Caco-2 (cell line): ENCODE data around the gene DDX39A. TPM values are rescaled to one million over a fixed set of nuclear protein-coding genes. Genes with fewer than 3 reads are reported as not detected.

Experiments used
- Bru-seq: library from RNA; stranded (reverse); fragments of 400-500 nt; gene quantifications from one replicate; lab custom pipeline; 2021; lab: Mats Ljungman, UMichigan
- BruChase-seq, 2 experiments: library from RNA; stranded (reverse); fragments of 400-500 nt; gene quantifications; one replicate each; lab custom pipeline; 2021; lab: Mats Ljungman, UMichigan
- BruUV-seq: library from RNA; stranded (reverse); fragments of 400-500 nt; replicated peaks from 2 replicates; lab custom pipeline; 2021; lab: Mats Ljungman, UMichigan
- CTCF ChIA-PET: fragments of 300-600 bp; sonication (Branson Sonifier 250); formaldehyde crosslinking; loops from one replicate; lab custom pipeline; 2022; ENCODE audit warnings: antibody characterized with exemption; lab: Charles Lee
- POLR2A ChIA-PET: fragments of 300-600 bp; sonication (Branson Sonifier 250); formaldehyde crosslinking; loops from one replicate; lab custom pipeline; 2022; ENCODE audit warnings: antibody characterized with exemption; lab: Charles Lee
- DNase-seq, 2 experiments: peaks; one replicate each; pipeline versions ENCODE4 v3.0.0 to v3.0.0-alpha.2; 2020 to 2022
- H3K27me3 ChIP-seq: replicated peaks from 2 replicates; pipeline ENCODE4 v1.6.0; 2011; ENCODE audit warnings: low read length; ENCODE audit not compliant: control insufficient read depth, insufficient read depth
- H3K36me3 ChIP-seq: 2 replicates; pipeline ENCODE4 v1.5.1; 2011; ENCODE audit warnings: low read length; ENCODE audit not compliant: control insufficient read depth, insufficient read depth
- H3K4me1 ChIP-seq: fragments of 250-450 bp; sonication (Bioruptor Pico); 2 replicates; pipeline ENCODE4 v1.5.1; 2020; ENCODE audit warnings: mild to moderate bottlenecking
- H3K4me3 ChIP-seq: 2 replicates; pipeline ENCODE4 v1.5.1; 2011; ENCODE audit warnings: low read depth, mild to moderate bottlenecking, control low read depth, low read length
- H3K9me3 ChIP-seq: fragments of 250-450 bp; sonication (Bioruptor Pico); 2 replicates; pipeline ENCODE4 v1.5.1; 2020; ENCODE audit warnings: mild to moderate bottlenecking, moderate library complexity
- H3K27ac Mint-ChIP-seq: one replicate; pipeline ENCODE4 v1.8.0; 2022; ENCODE audit warnings: mixed read lengths; ENCODE audit not compliant: unreplicated experiment
- H3K27me3 Mint-ChIP-seq: one replicate; pipeline ENCODE4 v1.8.0; 2022; ENCODE audit warnings: mixed read lengths; ENCODE audit not compliant: insufficient read depth, unreplicated experiment
- H3K36me3 Mint-ChIP-seq: one replicate; pipeline ENCODE4 v1.8.0; 2022; ENCODE audit warnings: mild to moderate bottlenecking, mixed read lengths; ENCODE audit not compliant: insufficient read depth, unreplicated experiment
- H3K4me1 Mint-ChIP-seq: one replicate; pipeline ENCODE4 v1.8.0; 2022; ENCODE audit warnings: low read depth, mixed read lengths; ENCODE audit not compliant: unreplicated experiment
- H3K4me3 Mint-ChIP-seq: one replicate; pipeline ENCODE4 v1.8.0; 2022; ENCODE audit warnings: mild to moderate bottlenecking, moderate library complexity, mixed read lengths; ENCODE audit not compliant: unreplicated experiment
- H3K9me3 Mint-ChIP-seq: one replicate; pipeline ENCODE4 v1.8.0; 2022; ENCODE audit warnings: mixed read lengths; ENCODE audit not compliant: unreplicated experiment
- intact Hi-C: fragments of 100-400 bp; cut with micrococcal nuclease; formaldehyde crosslinking; loops from one replicate; pipeline ENCODE4 v1.10.0; 2022; ENCODE audit not compliant: unreplicated experiment
- long read RNA-seq: library from polyadenylated mRNA; stranded (forward); transcript quantifications from one replicate; pipeline ENCODE4 v2.0.0, GENCODE V29; 2022
- total RNA-seq: library from RNA; stranded (reverse); gene quantifications from 2 replicates; pipeline ENCODE4 v1.2.3, GENCODE V29; 2022
- TF ChIP-seq, protein P1 (sequence below), 2 experiments: fragments of 200-600 bp in 1 of 2; IDR thresholded peaks; 1 replicate in 1 of 2; 2 replicates in 1 of 2; pipeline versions ENCODE4 v1.5.1 to v1.8.0; 2011 to 2022; ENCODE audit warnings: antibody characterized with exemption in 1 of 2, control low read depth in 1 of 2, inconsistent platforms in 1 of 2, low read depth in 1 of 2, low read length in 1 of 2, mild to moderate bottlenecking in 1 of 2, moderate library complexity in 1 of 2; ENCODE audit not compliant: insufficient read depth in 1 of 2, severe bottlenecking in 1 of 2, unreplicated experiment in 1 of 2

The DDX39A gene
- total RNA-seq (118 and 126 TPM in 2 replicates), Bru-seq, nascent RNA (percentile 74 among the genes with signal in this experiment), BruChase-seq, experiment 1, labeled RNA remaining after a 2-hour chase (percentile 80 among the genes with signal in this experiment), BruChase-seq, experiment 2, labeled RNA remaining after a 6-hour chase (percentile 92 among the genes with signal in this experiment)
- long read RNA-seq, transcript DDX39A-201 (11 exons, 1,471 nt), result major isoform, 249 of 291 reads
- long read RNA-seq, partial matches to known transcripts, result 6 of 291 reads
- long read RNA-seq, other reads (novel, unspliced or antisense), result 33 of 291 reads

DNA sequence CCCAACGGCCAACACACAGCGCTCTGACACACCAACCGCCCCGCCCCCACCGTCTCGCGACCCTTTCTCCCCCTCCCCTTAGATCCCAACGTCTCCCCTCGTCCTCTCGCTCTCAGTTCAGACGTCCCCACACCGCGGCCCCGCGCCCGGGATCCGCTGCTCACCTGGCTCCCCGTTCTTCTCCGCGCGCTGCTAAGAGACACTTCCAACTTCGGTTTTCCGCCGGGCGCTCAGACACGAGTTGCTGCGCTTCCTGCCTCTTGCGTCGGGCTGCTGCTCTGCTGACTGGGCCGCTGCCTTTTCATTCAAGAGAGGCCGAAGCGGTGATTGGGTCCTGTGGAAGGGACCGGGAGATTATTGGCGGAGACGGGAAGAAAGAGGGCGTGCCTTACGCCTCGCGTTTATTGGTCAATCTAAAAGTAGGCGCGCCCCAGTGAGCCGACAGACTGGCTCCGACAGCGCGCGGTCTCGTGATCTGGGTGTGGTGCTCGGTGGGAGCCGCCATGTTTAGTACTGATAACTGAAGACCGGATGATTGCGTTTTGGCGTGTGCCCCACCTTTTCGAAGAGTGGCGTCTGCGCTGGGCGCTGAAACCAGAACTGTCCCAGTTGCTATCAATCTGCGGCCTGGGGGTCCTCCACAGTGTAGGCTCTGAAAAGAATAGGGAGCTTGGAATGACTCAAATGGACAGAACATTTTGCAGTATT lies at the start of gene DDX39A:
TSS of gene DDX39A (minus strand) at position 236 of the 708 bp plus-strand sequence. CDS start 6,121 bp downstream, outside the sequence.
- Histone ChIP-seq H3K27me3 (no peaks in the 10 kb centered on the region), H3K4me1 (0 out of 2 replicates have a peak, but pooled peaks cover 4% of the 10 kb centered on the region), H3K9me3 (no peaks in the 10 kb centered on the region), H3K4me3 (peak within 1 kb of the TSS; percentile 82), H3K36me3 (no peaks in the 10 kb centered on the region; the same call in 1 of the 2 replicates)
- ChIA-PET POLR2A (interaction anchor here (1.3 kb wide), 1 partner anchor 283 kb away, joined by 7 read pairs; the partner anchor contains the start of gene ASF1B), CTCF (no interaction called here)
- TF ChIP-seq, protein P1, sequence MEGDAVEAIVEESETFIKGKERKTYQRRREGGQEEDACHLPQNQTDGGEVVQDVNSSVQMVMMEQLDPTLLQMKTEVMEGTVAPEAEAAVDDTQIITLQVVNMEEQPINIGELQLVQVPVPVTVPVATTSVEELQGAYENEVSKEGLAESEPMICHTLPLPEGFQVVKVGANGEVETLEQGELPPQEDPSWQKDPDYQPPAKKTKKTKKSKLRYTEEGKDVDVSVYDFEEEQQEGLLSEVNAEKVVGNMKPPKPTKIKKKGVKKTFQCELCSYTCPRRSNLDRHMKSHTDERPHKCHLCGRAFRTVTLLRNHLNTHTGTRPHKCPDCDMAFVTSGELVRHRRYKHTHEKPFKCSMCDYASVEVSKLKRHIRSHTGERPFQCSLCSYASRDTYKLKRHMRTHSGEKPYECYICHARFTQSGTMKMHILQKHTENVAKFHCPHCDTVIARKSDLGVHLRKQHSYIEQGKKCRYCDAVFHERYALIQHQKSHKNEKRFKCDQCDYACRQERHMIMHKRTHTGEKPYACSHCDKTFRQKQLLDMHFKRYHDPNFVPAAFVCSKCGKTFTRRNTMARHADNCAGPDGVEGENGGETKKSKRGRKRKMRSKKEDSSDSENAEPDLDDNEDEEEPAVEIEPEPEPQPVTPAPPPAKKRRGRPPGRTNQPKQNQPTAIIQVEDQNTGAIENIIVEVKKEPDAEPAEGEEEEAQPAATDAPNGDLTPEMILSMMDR (IDR thresholded peaks at IDR 0.05; ENCODE audit: insufficient read depth in 1 of 2, low read depth in 1 of 2, low read length in 1 of 2, severe bottlenecking in 1 of 2, unreplicated experiment in 1 of 2), result no peak
- H3K27ac Mint-ChIP-seq, result peak within 1 kb of the TSS; percentile 82
- no TSS peak for BruUV-seq
- intact Hi-C loops, result no loop called here
- no peaks in the 10 kb centered on the region for H3K9me3 Mint-ChIP-seq
- no peaks in the 10 kb centered on the region for H3K27me3 Mint-ChIP-seq
- peak; percentile 97 to 98 for DNase-seq
- peaks cover 33% of the 10 kb centered on the region for H3K36me3 Mint-ChIP-seq
- H3K4me3 Mint-ChIP-seq, result peak within 1 kb of the TSS; percentile 80
- peaks cover 14% of the 10 kb centered on the region for H3K4me1 Mint-ChIP-seq

DNA sequence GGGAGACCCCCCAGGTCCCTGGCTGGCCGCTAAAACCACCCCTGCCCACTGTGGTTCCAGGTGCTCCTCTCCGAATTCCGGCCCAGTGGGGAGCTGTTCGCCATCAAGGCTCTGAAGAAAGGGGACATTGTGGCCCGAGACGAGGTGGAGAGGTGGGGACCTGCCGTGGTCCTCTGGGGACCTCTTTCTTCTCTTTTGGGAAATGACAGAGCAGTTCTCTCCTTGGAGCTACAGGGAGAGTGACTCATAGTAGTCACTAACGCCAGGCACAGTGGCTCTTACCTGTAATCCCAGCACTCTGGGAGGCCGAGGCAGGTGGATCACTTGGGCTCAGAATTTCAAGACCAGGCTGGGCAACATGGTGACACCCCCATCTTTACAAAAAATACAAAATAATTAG lies 48.7 kb upstream of the DDX39A start:
- Mint-ChIP-seq H3K36me3 (peaks cover 45% of the 10 kb centered on the region), H3K4me1 (no peaks in the 10 kb centered on the region), H3K9me3 (no peaks in the 10 kb centered on the region), H3K27ac (no peak overlapping the region), H3K27me3 (no peaks in the 10 kb centered on the region), H3K4me3 (no peak overlapping the region)
- CTCF ChIA-PET, result interaction anchor here (0.5 to 1.2 kb wide), 4 partner anchors 110 to 528 kb away, joined by 3 to 5 read pairs (median 3); no protein-coding TSS in a partner anchor
- H3K27me3 ChIP-seq, result no peaks in the 10 kb centered on the region
- no peaks in the 10 kb centered on the region; the same call in 1 of the 2 replicates for H3K4me1 ChIP-seq
- no peaks in the 10 kb centered on the region for H3K36me3 ChIP-seq
- intact Hi-C loops, result no loop called here
- no peak for DNase-seq
- BruUV-seq, result no TSS peak
- no peak overlapping the region for H3K4me3 ChIP-seq
- POLR2A ChIA-PET, result no interaction called here
- H3K9me3 ChIP-seq, result no peaks in the 10 kb centered on the region
- TF ChIP-seq, protein P1 (IDR thresholded peaks at IDR 0.05; ENCODE audit: insufficient read depth in 1 of 2, low read depth in 1 of 2, low read length in 1 of 2, severe bottlenecking in 1 of 2, unreplicated experiment in 1 of 2), result no peak

DNA sequence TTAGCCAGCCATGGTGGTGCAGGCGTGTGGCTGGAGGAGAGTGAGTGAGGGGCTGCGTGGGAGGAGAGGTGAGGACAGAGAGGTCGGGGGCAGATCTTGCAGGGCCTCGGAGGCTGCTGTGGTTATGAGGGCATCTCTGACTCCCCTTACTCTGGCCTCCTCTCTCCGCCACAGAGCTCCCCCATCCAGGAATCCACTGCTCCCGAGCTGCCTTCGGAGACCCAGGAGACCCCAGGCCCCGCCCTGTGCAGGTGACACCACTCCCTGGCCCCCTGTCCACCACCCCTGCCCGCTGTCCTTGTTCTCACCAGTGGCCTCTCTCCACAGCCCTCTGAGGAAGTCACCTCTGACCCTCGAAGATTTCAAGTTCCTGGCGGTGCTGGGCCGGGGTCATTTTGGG lies 48.2 kb upstream of the DDX39A start:
- H3K4me1 ChIP-seq, result no peaks in the 10 kb centered on the region; the same call in 1 of the 2 replicates
- H3K4me3 ChIP-seq, result no peak overlapping the region
- no peak for DNase-seq
- CTCF ChIA-PET, result interaction anchor here (0.5 to 1.2 kb wide), 3 partner anchors 110 to 337 kb away, joined by 3 to 5 read pairs (median 3); no protein-coding TSS in a partner anchor
- no TSS peak for BruUV-seq
- intact Hi-C loops, result no loop called here
- no peaks in the 10 kb centered on the region for H3K4me1 Mint-ChIP-seq
- no peaks in the 10 kb centered on the region for H3K27me3 Mint-ChIP-seq
- H3K27ac Mint-ChIP-seq, result no peak overlapping the region
- TF ChIP-seq, protein P1 (IDR thresholded peaks at IDR 0.05; ENCODE audit: insufficient read depth in 1 of 2, low read depth in 1 of 2, low read length in 1 of 2, severe bottlenecking in 1 of 2, unreplicated experiment in 1 of 2), result no peak
- no peaks in the 10 kb centered on the region for H3K9me3 ChIP-seq
- no peaks in the 10 kb centered on the region for H3K27me3 ChIP-seq
- no peaks in the 10 kb centered on the region for H3K36me3 ChIP-seq
- no peak overlapping the region for H3K4me3 Mint-ChIP-seq
- POLR2A ChIA-PET, result no interaction called here
- no peaks in the 10 kb centered on the region for H3K9me3 Mint-ChIP-seq
- H3K36me3 Mint-ChIP-seq, result peaks cover 43% of the 10 kb centered on the region
